ENCODE results near the gene LZTS2. TPM values are rescaled to one million over a fixed set of nuclear protein-coding genes. Genes with fewer than 3 reads are reported as not detected.

Gene LZTS2
- total RNA-seq, 1 experiment from 2014 or later, result 69.1 TPM

DNA sequence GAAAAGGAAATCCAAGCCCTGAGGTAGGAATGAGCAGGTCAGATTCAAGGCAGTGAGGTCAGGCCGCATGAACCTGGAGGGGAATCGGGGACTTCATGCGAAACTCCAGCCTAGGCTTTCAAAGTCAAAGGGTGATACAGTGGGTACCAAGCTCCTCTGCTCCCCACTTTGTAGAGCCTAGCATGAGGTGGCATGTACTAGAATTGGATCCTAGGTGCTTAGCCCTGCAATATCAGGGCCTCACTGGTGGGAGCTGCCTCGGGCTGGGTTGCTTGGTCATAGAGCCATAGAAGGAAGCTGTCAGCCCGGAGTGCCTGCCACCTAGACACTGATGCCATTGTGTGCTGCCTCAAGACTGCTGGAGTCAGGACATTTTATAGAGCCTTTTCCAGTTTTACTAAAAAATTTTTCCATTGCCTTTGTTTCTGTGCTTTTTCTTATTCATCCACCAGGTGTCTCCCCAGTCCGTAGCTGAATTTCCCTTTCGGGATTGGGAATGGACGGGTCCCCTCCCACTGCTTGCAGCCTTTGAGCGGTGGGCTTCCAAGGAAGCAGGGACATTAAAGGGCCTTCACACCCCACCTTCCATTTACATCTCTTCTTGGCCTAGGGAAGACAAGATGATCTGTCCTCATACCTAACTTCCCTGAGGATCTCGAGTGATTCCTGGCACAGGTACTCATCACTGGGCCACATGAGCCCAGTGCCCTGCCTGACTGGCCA is 5.5 kb upstream of the LZTS2 start:
- H3K9me3 Mint-ChIP-seq, result no peaks in the 10 kb centered on the region; a peak in 1 of 5 replicates
- no peak overlapping the region for H3K4me2 ChIP-seq (ENCODE audit: insufficient read depth, insufficient read length, low read length)
- no peaks in the 10 kb centered on the region for H3K27me3 ChIP-seq (ENCODE audit: insufficient read depth, low read length)
- no peak overlapping the region for H3K14ac ChIP-seq (ENCODE audit: insufficient read depth, low read length)
- H3K4me1 Mint-ChIP-seq, result peaks cover 27 to 31% of the 10 kb centered on the region in 2 experiments
- H4K91ac ChIP-seq (ENCODE audit: insufficient read length, low read depth, low read length), result no peak overlapping the region
- TF ChIP-seq, protein P1, sequence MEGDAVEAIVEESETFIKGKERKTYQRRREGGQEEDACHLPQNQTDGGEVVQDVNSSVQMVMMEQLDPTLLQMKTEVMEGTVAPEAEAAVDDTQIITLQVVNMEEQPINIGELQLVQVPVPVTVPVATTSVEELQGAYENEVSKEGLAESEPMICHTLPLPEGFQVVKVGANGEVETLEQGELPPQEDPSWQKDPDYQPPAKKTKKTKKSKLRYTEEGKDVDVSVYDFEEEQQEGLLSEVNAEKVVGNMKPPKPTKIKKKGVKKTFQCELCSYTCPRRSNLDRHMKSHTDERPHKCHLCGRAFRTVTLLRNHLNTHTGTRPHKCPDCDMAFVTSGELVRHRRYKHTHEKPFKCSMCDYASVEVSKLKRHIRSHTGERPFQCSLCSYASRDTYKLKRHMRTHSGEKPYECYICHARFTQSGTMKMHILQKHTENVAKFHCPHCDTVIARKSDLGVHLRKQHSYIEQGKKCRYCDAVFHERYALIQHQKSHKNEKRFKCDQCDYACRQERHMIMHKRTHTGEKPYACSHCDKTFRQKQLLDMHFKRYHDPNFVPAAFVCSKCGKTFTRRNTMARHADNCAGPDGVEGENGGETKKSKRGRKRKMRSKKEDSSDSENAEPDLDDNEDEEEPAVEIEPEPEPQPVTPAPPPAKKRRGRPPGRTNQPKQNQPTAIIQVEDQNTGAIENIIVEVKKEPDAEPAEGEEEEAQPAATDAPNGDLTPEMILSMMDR (conservative IDR thresholded peaks at IDR 0.05), result peak; percentile 69
- no peak overlapping the region for H3K18ac ChIP-seq (ENCODE audit: insufficient read length, low read depth, low read length)
- no peaks in the 10 kb centered on the region for H3K27me3 Mint-ChIP-seq (ENCODE audit: low read depth)
- no peak overlapping the region for H3K4ac ChIP-seq (ENCODE audit: low read depth, low read length)
- H3K9ac ChIP-seq (ENCODE audit: extremely low read depth, insufficient read length, low read length), result no peak overlapping the region
- peak overlapping the region in 1 of 2 experiments; percentile 20; a peak in 2 of 5 replicates for H3K4me3 Mint-ChIP-seq
- no peak overlapping the region for H2BK5ac ChIP-seq (ENCODE audit: insufficient read length, low read length)
- no peak overlapping the region for H3K27ac ChIP-seq (ENCODE audit: insufficient read length, low read depth, low read length)
- H3K79me1 ChIP-seq (ENCODE audit: insufficient read depth, low read depth, low read length, poor library complexity, severe bottlenecking), result peaks cover 6% of the 10 kb centered on the region
- no peak overlapping the region for H2AFZ ChIP-seq (ENCODE audit: low read length)
- no peak overlapping the region for H2AK5ac ChIP-seq (ENCODE audit: insufficient read length, low read length)
- no peak overlapping the region for H2BK12ac ChIP-seq (ENCODE audit: insufficient read length, low read depth, low read length)
- H4K5ac ChIP-seq (ENCODE audit: insufficient read length, low read depth, low read length), result no peak overlapping the region
- H2BK15ac ChIP-seq (ENCODE audit: low read depth, low read length), result no peak overlapping the region
- H3K79me2 ChIP-seq (ENCODE audit: insufficient read depth, low read length), result peaks cover 3% of the 10 kb centered on the region; the same call in 1 of the 2 replicates
- no CpG with 5 or more reads among the region's 10 CpGs for WGBS (ENCODE audit: extremely low coverage, insufficient read length, low lambda C conversion rate)
- H3K56ac ChIP-seq (ENCODE audit: insufficient read length, low read depth, low read length), result no peak overlapping the region
- no peak overlapping the region for H2BK20ac ChIP-seq (ENCODE audit: low read depth, low read length, poor library complexity, severe bottlenecking)
- no peak for DNase-seq
- no peak overlapping the region for H3K23ac ChIP-seq (ENCODE audit: insufficient read length, low read depth, low read length)
- peak overlapping the region; percentile 45 to 85 (median 78); a peak in 5 of 7 replicates for H3K27ac Mint-ChIP-seq
- no peaks in the 10 kb centered on the region for H4K20me1 ChIP-seq (ENCODE audit: control insufficient read depth, insufficient read depth, insufficient read length)
- H3K23me2 ChIP-seq (ENCODE audit: insufficient read length, low read depth, low read length, poor library complexity, severe bottlenecking), result peaks cover 20% of the 10 kb centered on the region
- H4K8ac ChIP-seq (replicated peaks; ENCODE audit: insufficient read length, low read depth, low read length), result no peak overlapping the region
- H3K9me3 ChIP-seq (ENCODE audit: control insufficient read depth, low read depth, low read length), result no peaks in the 10 kb centered on the region
- H2BK120ac ChIP-seq (ENCODE audit: low read depth, low read length, poor library complexity, severe bottlenecking), result no peak overlapping the region
- peaks cover 2% of the 10 kb centered on the region; the same call in 1 of the 2 replicates for H3K4me1 ChIP-seq (ENCODE audit: insufficient read depth, low read length)
- H3T11ph ChIP-seq (ENCODE audit: low read length), result no peak overlapping the region
- peaks cover 38 to 53% (median 46%) of the 10 kb centered on the region in 3 experiments; a peak in 6 of 7 replicates for H3K36me3 Mint-ChIP-seq (ENCODE audit: insufficient read depth in 1 of 3, low read depth in 3 of 3)
